Suprapubic skin (tissue), 4 donors: ENCODE data around the gene MAD2L2.

ENCODE experiments used
- CTCF ChIP-seq, 2 donors: fragments of 200-600 bp in 1 of 2; fragments of 450-650 bp in 1 of 2; sonication (generic) in 1 of 2; IDR thresholded peaks; one replicate each; pipeline ENCODE4 v1.5.1; 2016 to 2019; ENCODE audit warnings: antibody characterized with exemption in 2 of 2, mild to moderate bottlenecking in 1 of 2, moderate library complexity in 1 of 2
- EP300 ChIP-seq: sonication (generic); formaldehyde crosslinking; IDR thresholded peaks from one replicate; pipeline ENCODE4 v1.6.1; 2017; ENCODE audit warnings: antibody characterized with exemption
- POLR2AphosphoS5 ChIP-seq, 3 donors: sonication (generic); formaldehyde crosslinking; IDR thresholded peaks; one replicate each; pipeline ENCODE4 v1.6.1; 2017; ENCODE audit warnings: antibody characterized with exemption in 3 of 3

DNA sequence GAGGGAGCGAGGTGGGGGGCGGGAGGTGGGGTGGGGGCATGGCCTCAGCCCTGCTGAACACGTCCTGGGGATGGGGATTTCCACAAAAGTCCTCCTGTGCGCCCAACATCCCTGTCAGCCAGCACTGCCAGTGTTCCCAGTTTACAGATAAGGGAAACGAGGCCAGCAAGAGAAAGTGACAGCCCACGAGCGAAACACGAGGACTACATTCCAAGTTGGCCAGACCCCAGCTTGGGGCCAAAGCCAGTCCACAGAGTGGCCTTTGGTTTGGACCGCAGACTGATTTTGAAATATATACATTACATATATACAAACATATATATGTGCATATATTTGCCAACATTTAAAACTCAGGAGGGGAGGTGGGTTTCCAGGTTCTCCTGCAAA, 31.7 kb downstream of the MAD2L2 start:
- TF ChIP-seq POLR2AphosphoS5 (IDR thresholded peaks at IDR 0.05) (no peak), CTCF (IDR thresholded peaks at IDR 0.05) (no peak), EP300 (no peak)
